Calu3 (cell line): ENCODE results near the gene HKDC1. TPM values are rescaled to one million over a fixed set of nuclear protein-coding genes. Genes with fewer than 3 reads are reported as not detected.

Source experiments
- BruUV-seq: library from RNA; stranded (reverse); fragments of 400-500 nt; replicated peaks from 2 replicates; lab custom pipeline; 2021; lab: Mats Ljungman, UMichigan
- CTCF ChIA-PET: fragments of 300-600 bp; sonication (Branson Sonifier 250); formaldehyde crosslinking; loops from one replicate; lab custom pipeline; 2022; ENCODE audit warnings: antibody characterized with exemption; lab: Charles Lee
- DNase-seq: peaks from one replicate; pipeline ENCODE4 v3.0.0; 2022
- H3K27ac Mint-ChIP-seq: one replicate; pipeline ENCODE4 v1.8.0; 2022; ENCODE audit warnings: mixed read lengths; ENCODE audit not compliant: unreplicated experiment
- H3K27me3 Mint-ChIP-seq: one replicate; pipeline ENCODE4 v1.8.0; 2022; ENCODE audit warnings: mixed read lengths; ENCODE audit not compliant: unreplicated experiment
- H3K36me3 Mint-ChIP-seq: one replicate; pipeline ENCODE4 v1.8.0; 2022; ENCODE audit warnings: mild to moderate bottlenecking, moderate library complexity, mixed read lengths; ENCODE audit not compliant: insufficient read depth, unreplicated experiment
- H3K4me1 Mint-ChIP-seq: one replicate; pipeline ENCODE4 v1.8.0; 2022; ENCODE audit warnings: mild to moderate bottlenecking, low read depth, mixed read lengths; ENCODE audit not compliant: unreplicated experiment
- H3K4me3 Mint-ChIP-seq: one replicate; pipeline ENCODE4 v1.8.0; 2022; ENCODE audit warnings: mild to moderate bottlenecking, low read depth, moderate library complexity, mixed read lengths; ENCODE audit not compliant: unreplicated experiment
- H3K9me3 Mint-ChIP-seq: one replicate; pipeline ENCODE4 v1.8.0; 2022; ENCODE audit warnings: low read depth, mixed read lengths; ENCODE audit not compliant: unreplicated experiment
- intact Hi-C: fragments of 100-400 bp; cut with micrococcal nuclease; formaldehyde crosslinking; loops from one replicate; pipeline ENCODE4 v1.10.0; 2022; ENCODE audit not compliant: unreplicated experiment
- total RNA-seq: library from RNA; stranded (reverse); gene quantifications from 2 replicates; pipeline ENCODE4 v1.2.3, GENCODE V29; 2022
- TF ChIP-seq, protein P1 (sequence below): fragments of 200-600 bp; IDR thresholded peaks from one replicate; pipeline ENCODE4 v1.8.0; 2022; ENCODE audit warnings: antibody characterized with exemption; ENCODE audit not compliant: unreplicated experiment

Gene HKDC1
- total RNA-seq, 1 experiment from 2014 or later, result 112 TPM

DNA sequence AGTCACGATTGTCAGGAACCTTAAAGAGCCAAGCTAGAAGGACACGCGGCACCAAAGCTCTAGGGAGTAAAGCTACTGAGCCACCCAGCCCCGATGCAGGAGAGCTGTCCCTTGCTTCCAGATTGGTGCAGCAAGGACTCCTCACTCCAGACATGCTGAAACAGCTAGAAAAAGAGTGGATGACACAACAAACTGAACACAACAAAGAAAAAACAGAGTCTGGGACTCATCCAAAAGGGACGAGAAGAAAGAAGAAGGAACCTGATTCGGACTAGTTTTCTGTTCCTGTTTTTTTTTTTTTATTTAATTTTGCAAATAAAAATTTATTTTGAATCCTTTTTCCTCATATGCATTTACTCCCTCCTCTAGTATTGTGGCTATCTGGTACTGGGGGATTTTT, 11.4 kb upstream of the HKDC1 start:
- no peaks in the 10 kb centered on the region for H3K27me3 Mint-ChIP-seq
- CTCF ChIA-PET, result no interaction called here
- no peak overlapping the region for H3K27ac Mint-ChIP-seq
- H3K9me3 Mint-ChIP-seq, result no peaks in the 10 kb centered on the region
- no TSS peak for BruUV-seq
- peaks cover 36% of the 10 kb centered on the region for H3K36me3 Mint-ChIP-seq
- H3K4me3 Mint-ChIP-seq, result no peak overlapping the region
- TF ChIP-seq, protein P1, sequence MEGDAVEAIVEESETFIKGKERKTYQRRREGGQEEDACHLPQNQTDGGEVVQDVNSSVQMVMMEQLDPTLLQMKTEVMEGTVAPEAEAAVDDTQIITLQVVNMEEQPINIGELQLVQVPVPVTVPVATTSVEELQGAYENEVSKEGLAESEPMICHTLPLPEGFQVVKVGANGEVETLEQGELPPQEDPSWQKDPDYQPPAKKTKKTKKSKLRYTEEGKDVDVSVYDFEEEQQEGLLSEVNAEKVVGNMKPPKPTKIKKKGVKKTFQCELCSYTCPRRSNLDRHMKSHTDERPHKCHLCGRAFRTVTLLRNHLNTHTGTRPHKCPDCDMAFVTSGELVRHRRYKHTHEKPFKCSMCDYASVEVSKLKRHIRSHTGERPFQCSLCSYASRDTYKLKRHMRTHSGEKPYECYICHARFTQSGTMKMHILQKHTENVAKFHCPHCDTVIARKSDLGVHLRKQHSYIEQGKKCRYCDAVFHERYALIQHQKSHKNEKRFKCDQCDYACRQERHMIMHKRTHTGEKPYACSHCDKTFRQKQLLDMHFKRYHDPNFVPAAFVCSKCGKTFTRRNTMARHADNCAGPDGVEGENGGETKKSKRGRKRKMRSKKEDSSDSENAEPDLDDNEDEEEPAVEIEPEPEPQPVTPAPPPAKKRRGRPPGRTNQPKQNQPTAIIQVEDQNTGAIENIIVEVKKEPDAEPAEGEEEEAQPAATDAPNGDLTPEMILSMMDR, result no peak
- DNase-seq, result no peak
- intact Hi-C loops, result no loop called here
- peaks cover 22% of the 10 kb centered on the region for H3K4me1 Mint-ChIP-seq

DNA sequence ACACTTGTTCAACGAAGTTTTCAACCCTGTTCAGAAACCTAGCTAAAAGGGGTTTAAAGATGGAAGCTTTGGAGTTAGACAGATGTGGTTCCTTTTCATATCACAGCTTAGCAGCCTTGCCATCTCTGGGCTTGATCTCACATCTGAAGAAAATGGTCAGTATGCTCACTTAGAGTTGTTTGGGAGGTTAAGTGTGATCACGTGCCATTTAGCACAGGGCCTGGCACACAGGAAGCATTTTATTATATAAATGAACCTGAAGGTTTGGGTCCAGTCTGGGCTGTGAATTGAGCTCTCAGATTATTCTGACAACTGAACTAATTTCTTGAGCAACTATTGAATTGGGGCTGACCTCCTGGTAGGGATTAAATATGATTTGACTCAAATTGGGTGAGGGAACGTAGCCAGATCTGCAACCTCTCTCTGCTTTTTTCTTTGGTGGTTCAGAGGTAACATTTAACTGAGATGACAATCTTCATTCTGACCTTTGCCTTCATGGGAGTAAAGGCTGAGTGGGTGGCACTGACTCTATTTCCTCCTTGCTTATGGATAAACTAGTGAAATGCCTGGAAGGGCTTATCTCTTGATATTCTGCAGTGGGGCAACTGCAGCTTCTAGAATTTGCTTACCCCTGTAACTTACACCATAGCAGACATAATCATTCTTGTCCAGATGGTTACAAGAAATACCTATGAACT, 10.2 kb upstream of the HKDC1 start:
- BruUV-seq, result no TSS peak
- Mint-ChIP-seq H3K27me3 (no peaks in the 10 kb centered on the region), H3K36me3 (peaks cover 26% of the 10 kb centered on the region), H3K4me1 (peaks cover 33% of the 10 kb centered on the region), H3K4me3 (no peak overlapping the region), H3K27ac (no peak overlapping the region), H3K9me3 (no peaks in the 10 kb centered on the region)
- intact Hi-C loops, result no loop called here
- TF ChIP-seq, protein P1, result no peak
- CTCF ChIA-PET, result no interaction called here
- DNase-seq, result no peak

DNA sequence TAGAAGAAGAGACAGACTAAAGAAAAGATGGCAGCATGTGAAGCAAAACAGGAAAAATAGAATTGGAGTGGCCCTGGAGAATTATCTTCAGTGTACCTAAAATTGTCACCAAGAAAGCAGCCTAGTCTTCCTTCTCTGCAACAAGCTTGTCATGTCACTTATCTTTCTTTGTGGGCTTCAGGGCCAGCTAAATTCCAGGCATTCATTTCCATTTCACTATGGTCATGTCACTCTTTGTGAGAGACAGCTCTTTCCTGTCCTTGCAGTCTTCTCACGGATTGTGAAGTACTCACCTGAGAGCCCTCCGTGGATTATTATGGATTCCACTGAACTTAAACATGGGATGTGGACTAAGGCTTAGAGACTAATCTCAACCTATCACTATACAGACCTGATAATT, 9.0 kb upstream of the HKDC1 start:
- CTCF ChIA-PET, result interaction anchor here (1.1 to 1.6 kb wide), 2 partner anchors 9 to 11 kb away, joined by 5 to 7 read pairs; partner anchors contain the start of gene HKDC1
- intact Hi-C loops, result no loop called here
- H3K36me3 Mint-ChIP-seq, result peaks cover 24% of the 10 kb centered on the region
- TF ChIP-seq, protein P1, result no peak
- DNase-seq, result no peak
- H3K9me3 Mint-ChIP-seq, result no peaks in the 10 kb centered on the region
- no peaks in the 10 kb centered on the region for H3K27me3 Mint-ChIP-seq
- peaks cover 45% of the 10 kb centered on the region for H3K4me1 Mint-ChIP-seq
- no peak overlapping the region for H3K27ac Mint-ChIP-seq
- no peak overlapping the region for H3K4me3 Mint-ChIP-seq
- BruUV-seq, result no TSS peak

DNA sequence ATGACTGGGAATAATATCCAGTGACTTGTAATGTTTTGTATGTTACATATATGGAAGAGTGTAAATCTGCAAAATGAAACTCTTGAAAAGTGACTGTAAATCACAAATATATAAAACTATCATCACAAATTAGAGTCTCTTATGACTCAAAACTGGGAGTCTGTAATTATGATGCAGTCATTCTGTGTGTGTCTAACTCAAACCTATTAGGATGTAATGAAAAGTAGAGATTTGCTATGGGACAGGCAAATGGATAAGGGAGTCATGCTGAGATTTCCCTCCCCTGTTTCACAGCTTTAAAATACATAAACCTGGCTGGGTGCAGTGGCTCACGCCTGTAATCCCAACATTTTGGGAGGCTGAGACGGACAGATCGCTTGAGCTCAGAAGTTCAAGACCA, 8.6 kb upstream of the HKDC1 start:
- H3K9me3 Mint-ChIP-seq, result no peaks in the 10 kb centered on the region
- no peaks in the 10 kb centered on the region for H3K27me3 Mint-ChIP-seq
- BruUV-seq, result no TSS peak
- TF ChIP-seq, protein P1, result no peak
- peaks cover 49% of the 10 kb centered on the region for H3K4me1 Mint-ChIP-seq
- peaks cover 21% of the 10 kb centered on the region for H3K36me3 Mint-ChIP-seq
- intact Hi-C loops, result no loop called here
- CTCF ChIA-PET, result interaction anchor here (0.9 to 1.6 kb wide), 3 partner anchors 9 to 256 kb away, joined by 4 to 7 read pairs (median 5); partner anchors contain the start of genes DDX21 and HKDC1
- no peak for DNase-seq
- no peak overlapping the region for H3K4me3 Mint-ChIP-seq
- no peak overlapping the region for H3K27ac Mint-ChIP-seq
